SKM-1 treated with dmso at 0.1 percent for 144 hours (cell line): ENCODE results near the gene LMO1.

Source experiments
- DNase-seq: peaks from one replicate; lab custom pipeline; 2025; ENCODE audit not compliant: unreplicated experiment; lab: John Stamatoyannopoulos, UW

Gene LMO1

GRCh38 chr11:8266246-8267241 is 2.9 kb upstream of the LMO1 start:
- DNase-seq: no peak

GRCh38 chr11:8265681-8266241 is 2.1 kb upstream of the LMO1 start:
- no peak for DNase-seq

GRCh38 chr11:8263109-8263768 is 439 bp downstream of the LMO1 start:
- DNase-seq: no peak

- no peak for DNase-seq
Observed at GRCh38 chr11:8262552-8263108, 1.0 kb downstream of the LMO1 start.

GRCh38 chr11:8261921-8262551 is 1.6 kb downstream of the LMO1 start:
- DNase-seq: no peak

GRCh38 chr11:8261291-8261690 is 2.4 kb downstream of the LMO1 start:
- DNase-seq: no peak

- DNase-seq: no peak
Observed at GRCh38 chr11:8260202-8260966, 3.3 kb downstream of the LMO1 start.

- DNase-seq: no peak
Observed at GRCh38 chr11:8259306-8259959, 4.2 kb downstream of the LMO1 start.

- DNase-seq: no peak
Observed at GRCh38 chr11:8258784-8259183, 4.9 kb downstream of the LMO1 start.

GRCh38 chr11:8258289-8258688 is 5.4 kb downstream of the LMO1 start:
- no peak for DNase-seq

- no peak for DNase-seq
Observed at GRCh38 chr11:8257003-8257664, 6.5 kb downstream of the LMO1 start.

- DNase-seq: no peak
Observed at GRCh38 chr11:8256271-8257002, 7.2 kb downstream of the LMO1 start.

GRCh38 chr11:8253566-8253965 is 10.1 kb downstream of the LMO1 start:
- no peak for DNase-seq

- DNase-seq: no peak
Observed at GRCh38 chr11:8252946-8253345, 10.7 kb downstream of the LMO1 start.

- DNase-seq: no peak
Observed at GRCh38 chr11:8252388-8252787, 11.3 kb downstream of the LMO1 start.

GRCh38 chr11:8251616-8252295 is 11.9 kb downstream of the LMO1 start:
- no peak for DNase-seq

GRCh38 chr11:8250981-8251615 is 12.6 kb downstream of the LMO1 start:
- DNase-seq: no peak

- no peak for DNase-seq
Observed at GRCh38 chr11:8250434-8250833, 13.2 kb downstream of the LMO1 start.
